ENCODE measurements around the gene RASGRF2.

The RASGRF2 gene

GRCh38 chr5:80959768-80960442 is at the start of gene RASGRF2:
Gene RASGRF2 (plus strand): TSS chr5:80960363. CDS start chr5:80960739, 376 bp downstream.
- no peak for DNase-seq (ENCODE audit: low read depth)
- peak within 1 kb of the TSS; percentile 51 for H3K4me3 ChIP-seq (ENCODE audit: control insufficient read depth, low read depth, low read length)
- TF ChIP-seq CTCF (IDR thresholded peaks at IDR 0.05; ENCODE audit: control insufficient read depth, insufficient read depth, low read depth, low read length, missing control alignments), result no peak

- H3K4me3 ChIP-seq (ENCODE audit: control insufficient read depth, low read depth, low read length), result no peak overlapping the region
- DNase-seq (ENCODE audit: low read depth), result no peak
- TF ChIP-seq CTCF (IDR thresholded peaks at IDR 0.05; ENCODE audit: control insufficient read depth, insufficient read depth, low read depth, low read length, missing control alignments), result no peak
These were observed 47.7 kb upstream of the RASGRF2 start for GRCh38 chr5:80912479-80912878.

- peak; percentile 17 for DNase-seq (ENCODE audit: low read depth)
- TF ChIP-seq CTCF (IDR thresholded peaks at IDR 0.05; ENCODE audit: control insufficient read depth, insufficient read depth, low read depth, low read length, missing control alignments), result no peak
- H3K4me3 ChIP-seq (ENCODE audit: control insufficient read depth, low read depth, low read length), result no peak overlapping the region
These were observed 44.4 kb upstream of the RASGRF2 start for GRCh38 chr5:80915716-80916115.

GRCh38 chr5:80916676-80917075 is 43.5 kb upstream of the RASGRF2 start:
- no peak for TF ChIP-seq CTCF (IDR thresholded peaks at IDR 0.05; ENCODE audit: control insufficient read depth, insufficient read depth, low read depth, low read length, missing control alignments)
- H3K4me3 ChIP-seq (ENCODE audit: control insufficient read depth, low read depth, low read length), result no peak overlapping the region
- peak; percentile 11 for DNase-seq (ENCODE audit: low read depth)

GRCh38 chr5:80917631-80918030 is 42.5 kb upstream of the RASGRF2 start:
- peak; percentile 59 for DNase-seq (ENCODE audit: low read depth)
- no peak overlapping the region for H3K4me3 ChIP-seq (ENCODE audit: control insufficient read depth, low read depth, low read length)

GRCh38 chr5:80919678-80920196 is 40.4 kb upstream of the RASGRF2 start:
- H3K4me3 ChIP-seq (ENCODE audit: control insufficient read depth, low read depth, low read length), result no peak overlapping the region
- no peak for DNase-seq (ENCODE audit: low read depth)
- no peak for TF ChIP-seq CTCF (IDR thresholded peaks at IDR 0.05; ENCODE audit: control insufficient read depth, insufficient read depth, low read depth, low read length, missing control alignments)

More at GRCh38 chr5:80917631-80918030, 42.5 kb upstream of the RASGRF2 start:
- TF ChIP-seq CTCF (IDR thresholded peaks at IDR 0.05; ENCODE audit: control insufficient read depth, insufficient read depth, low read depth, low read length, missing control alignments), result no peak
